ENCODE measurements around the gene TRAF7.

DNA sequence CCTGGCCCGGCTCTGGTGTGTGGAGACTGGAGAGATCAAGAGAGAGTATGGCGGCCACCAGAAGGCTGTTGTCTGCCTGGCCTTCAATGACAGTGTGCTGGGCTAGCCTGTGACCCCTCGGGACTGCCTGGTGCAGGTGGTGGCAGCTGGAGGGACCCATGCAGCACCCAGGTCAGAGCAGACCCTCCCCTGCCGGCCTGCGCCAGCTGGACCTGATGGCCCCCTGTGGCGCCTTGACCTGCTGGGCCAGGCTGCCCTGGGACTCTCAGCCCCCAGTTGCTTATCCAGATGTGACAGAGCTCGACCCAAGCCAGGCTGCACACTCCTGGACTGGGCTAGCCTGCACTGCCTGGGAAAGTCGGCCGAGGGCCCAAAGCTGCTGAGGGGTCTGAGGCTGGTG is 53.2 kb downstream of the TRAF7 start:
- TF ChIP-seq, protein P1, sequence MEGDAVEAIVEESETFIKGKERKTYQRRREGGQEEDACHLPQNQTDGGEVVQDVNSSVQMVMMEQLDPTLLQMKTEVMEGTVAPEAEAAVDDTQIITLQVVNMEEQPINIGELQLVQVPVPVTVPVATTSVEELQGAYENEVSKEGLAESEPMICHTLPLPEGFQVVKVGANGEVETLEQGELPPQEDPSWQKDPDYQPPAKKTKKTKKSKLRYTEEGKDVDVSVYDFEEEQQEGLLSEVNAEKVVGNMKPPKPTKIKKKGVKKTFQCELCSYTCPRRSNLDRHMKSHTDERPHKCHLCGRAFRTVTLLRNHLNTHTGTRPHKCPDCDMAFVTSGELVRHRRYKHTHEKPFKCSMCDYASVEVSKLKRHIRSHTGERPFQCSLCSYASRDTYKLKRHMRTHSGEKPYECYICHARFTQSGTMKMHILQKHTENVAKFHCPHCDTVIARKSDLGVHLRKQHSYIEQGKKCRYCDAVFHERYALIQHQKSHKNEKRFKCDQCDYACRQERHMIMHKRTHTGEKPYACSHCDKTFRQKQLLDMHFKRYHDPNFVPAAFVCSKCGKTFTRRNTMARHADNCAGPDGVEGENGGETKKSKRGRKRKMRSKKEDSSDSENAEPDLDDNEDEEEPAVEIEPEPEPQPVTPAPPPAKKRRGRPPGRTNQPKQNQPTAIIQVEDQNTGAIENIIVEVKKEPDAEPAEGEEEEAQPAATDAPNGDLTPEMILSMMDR (IDR thresholded peaks at IDR 0.05): no peak
- no peak for TF ChIP-seq POLR2AphosphoS5 (IDR thresholded peaks at IDR 0.05; ENCODE audit: insufficient read depth in 1 of 2, low read depth in 1 of 2)
